RWPE2 (cell line): Measurements from ENCODE around the gene LMX1A.

ENCODE experiments used
- ATAC-seq: fragments of 200-7000 bp; cut with Tn5 transposase; 3 replicates; pipeline ENCODE4 v1.9.1; 2021; ENCODE audit warnings: low read depth
- DNase-seq: peaks from one replicate; pipeline ENCODE4 v3.0.0-alpha.2; 2020; ENCODE audit warnings: low spot score
- H3K27ac ChIP-seq: fragments of 450-650 bp; 2 replicates; pipeline ENCODE4 v1.5.1; 2017; ENCODE audit warnings: mild to moderate bottlenecking; ENCODE audit not compliant: poor library complexity, severe bottlenecking
- H3K27me3 ChIP-seq: fragments of 250-450 bp; sonication (Bioruptor Pico); 2 replicates; pipeline ENCODE4 v1.5.1; 2021; ENCODE audit warnings: mild to moderate bottlenecking, moderate library complexity; ENCODE audit not compliant: insufficient read depth, poor library complexity, severe bottlenecking
- H3K36me3 ChIP-seq: fragments of 250-450 bp; sonication (Bioruptor Pico); 2 replicates; pipeline ENCODE4 v1.5.1; 2020; ENCODE audit warnings: low read depth, mild to moderate bottlenecking, moderate library complexity
- H3K4me1 ChIP-seq: fragments of 250-450 bp; sonication (Bioruptor Pico); 2 replicates; pipeline ENCODE4 v1.5.1; 2021; ENCODE audit warnings: mild to moderate bottlenecking, moderate library complexity; ENCODE audit not compliant: insufficient read depth, poor library complexity, severe bottlenecking
- H3K4me3 ChIP-seq: fragments of 250-450 bp; sonication (Bioruptor Pico); 2 replicates; pipeline ENCODE4 v1.5.1; 2021; ENCODE audit warnings: mild to moderate bottlenecking, moderate library complexity; ENCODE audit not compliant: severe bottlenecking
- H3K9me3 ChIP-seq: fragments of 250-450 bp; sonication (Bioruptor Pico); 2 replicates; pipeline ENCODE4 v1.5.1; 2021; ENCODE audit warnings: mild to moderate bottlenecking, moderate library complexity; ENCODE audit not compliant: severe bottlenecking
- TF ChIP-seq, protein P1 (sequence below): fragments of 450-650 bp; IDR thresholded peaks from one replicate; pipeline ENCODE4 v1.5.1; 2017; ENCODE audit warnings: mild to moderate bottlenecking, moderate library complexity; ENCODE audit not compliant: poor library complexity, severe bottlenecking

The LMX1A gene

DNA sequence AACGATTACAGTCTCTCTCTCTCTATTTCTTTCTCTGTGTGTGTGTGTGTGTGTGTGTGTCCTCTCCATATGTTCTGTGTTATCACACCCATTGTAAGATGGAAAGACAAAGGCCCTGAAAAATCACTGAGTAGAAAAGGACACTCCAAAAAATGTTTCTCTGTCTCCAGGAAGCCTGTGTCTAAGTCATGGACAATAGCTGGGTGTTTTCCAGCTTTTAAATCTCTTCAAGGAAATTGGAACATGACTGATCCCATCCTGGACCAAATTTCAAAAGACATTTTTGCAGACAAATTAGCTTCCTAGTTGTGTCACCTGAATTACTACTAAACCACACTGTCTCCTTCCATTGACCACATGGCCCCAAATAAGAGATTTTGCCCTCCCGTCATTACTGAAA, 31.0 kb upstream of the LMX1A start:
- no peaks in the 10 kb centered on the region for H3K4me1 ChIP-seq
- TF ChIP-seq, protein P1, sequence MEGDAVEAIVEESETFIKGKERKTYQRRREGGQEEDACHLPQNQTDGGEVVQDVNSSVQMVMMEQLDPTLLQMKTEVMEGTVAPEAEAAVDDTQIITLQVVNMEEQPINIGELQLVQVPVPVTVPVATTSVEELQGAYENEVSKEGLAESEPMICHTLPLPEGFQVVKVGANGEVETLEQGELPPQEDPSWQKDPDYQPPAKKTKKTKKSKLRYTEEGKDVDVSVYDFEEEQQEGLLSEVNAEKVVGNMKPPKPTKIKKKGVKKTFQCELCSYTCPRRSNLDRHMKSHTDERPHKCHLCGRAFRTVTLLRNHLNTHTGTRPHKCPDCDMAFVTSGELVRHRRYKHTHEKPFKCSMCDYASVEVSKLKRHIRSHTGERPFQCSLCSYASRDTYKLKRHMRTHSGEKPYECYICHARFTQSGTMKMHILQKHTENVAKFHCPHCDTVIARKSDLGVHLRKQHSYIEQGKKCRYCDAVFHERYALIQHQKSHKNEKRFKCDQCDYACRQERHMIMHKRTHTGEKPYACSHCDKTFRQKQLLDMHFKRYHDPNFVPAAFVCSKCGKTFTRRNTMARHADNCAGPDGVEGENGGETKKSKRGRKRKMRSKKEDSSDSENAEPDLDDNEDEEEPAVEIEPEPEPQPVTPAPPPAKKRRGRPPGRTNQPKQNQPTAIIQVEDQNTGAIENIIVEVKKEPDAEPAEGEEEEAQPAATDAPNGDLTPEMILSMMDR, result no peak
- DNase-seq (no peak), ATAC-seq (no peak)
- H3K27me3 ChIP-seq, result peaks cover 5% of the 10 kb centered on the region
- H3K4me3 ChIP-seq, result no peak overlapping the region
- H3K36me3 ChIP-seq, result no peaks in the 10 kb centered on the region
- no peak overlapping the region for H3K27ac ChIP-seq
- H3K9me3 ChIP-seq, result no peaks in the 10 kb centered on the region

DNA sequence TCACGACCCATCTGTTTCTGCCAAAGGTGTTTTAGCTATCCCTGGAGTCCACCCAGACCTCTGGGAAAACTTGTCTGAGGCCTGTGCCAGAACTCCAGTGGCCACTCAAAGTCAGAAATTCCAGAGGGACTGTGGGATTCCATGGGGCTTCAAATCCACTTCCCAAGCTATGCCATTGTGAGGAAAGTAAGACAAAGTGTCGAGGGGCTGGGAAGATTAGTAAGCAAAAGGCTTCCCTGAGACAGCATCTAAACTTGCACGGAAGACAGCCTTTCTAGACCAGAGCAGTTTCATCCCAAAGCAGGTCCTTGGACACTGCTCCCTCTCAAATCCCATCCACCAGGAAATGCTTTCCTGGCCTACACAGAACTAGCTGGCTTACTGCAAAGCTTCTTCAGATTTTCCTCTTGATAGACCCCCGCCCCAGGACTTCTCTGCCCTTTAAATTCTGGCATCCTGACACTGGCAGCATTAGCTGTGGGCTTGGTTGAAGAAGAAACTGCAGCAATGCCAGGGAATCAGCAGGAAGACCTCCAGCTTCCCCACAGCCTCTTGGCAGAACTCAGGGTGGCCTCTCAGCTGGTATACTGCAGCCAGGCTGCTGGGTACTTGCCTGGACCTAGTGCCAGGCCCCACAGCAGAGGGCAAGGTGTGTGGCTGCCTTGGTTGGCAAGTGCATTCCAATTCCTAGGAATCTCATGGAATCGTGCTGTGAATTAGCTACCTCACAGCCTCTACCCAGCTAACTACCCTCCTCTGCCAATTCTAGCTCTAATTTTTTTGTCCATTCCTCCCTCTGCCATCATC, 27.3 kb upstream of the LMX1A start:
- no peak for ATAC-seq
- Histone ChIP-seq H3K9me3 (no peaks in the 10 kb centered on the region), H3K27ac (no peak overlapping the region), H3K27me3 (peaks cover 5% of the 10 kb centered on the region), H3K4me3 (no peak overlapping the region), H3K4me1 (no peaks in the 10 kb centered on the region), H3K36me3 (no peaks in the 10 kb centered on the region)
- no peak for DNase-seq
- TF ChIP-seq, protein P1, result no peak

GRCh38 chr1:165383067-165383466, 26.6 kb upstream of the LMX1A start:
- Histone ChIP-seq H3K36me3 (no peaks in the 10 kb centered on the region), H3K4me1 (no peaks in the 10 kb centered on the region), H3K9me3 (no peaks in the 10 kb centered on the region), H3K27me3 (no peaks in the 10 kb centered on the region), H3K4me3 (no peak overlapping the region), H3K27ac (no peak overlapping the region)
- TF ChIP-seq, protein P1, result no peak
- ATAC-seq (peak; percentile 60; the same call in 2 of the 3 replicates), DNase-seq (no peak)

DNA sequence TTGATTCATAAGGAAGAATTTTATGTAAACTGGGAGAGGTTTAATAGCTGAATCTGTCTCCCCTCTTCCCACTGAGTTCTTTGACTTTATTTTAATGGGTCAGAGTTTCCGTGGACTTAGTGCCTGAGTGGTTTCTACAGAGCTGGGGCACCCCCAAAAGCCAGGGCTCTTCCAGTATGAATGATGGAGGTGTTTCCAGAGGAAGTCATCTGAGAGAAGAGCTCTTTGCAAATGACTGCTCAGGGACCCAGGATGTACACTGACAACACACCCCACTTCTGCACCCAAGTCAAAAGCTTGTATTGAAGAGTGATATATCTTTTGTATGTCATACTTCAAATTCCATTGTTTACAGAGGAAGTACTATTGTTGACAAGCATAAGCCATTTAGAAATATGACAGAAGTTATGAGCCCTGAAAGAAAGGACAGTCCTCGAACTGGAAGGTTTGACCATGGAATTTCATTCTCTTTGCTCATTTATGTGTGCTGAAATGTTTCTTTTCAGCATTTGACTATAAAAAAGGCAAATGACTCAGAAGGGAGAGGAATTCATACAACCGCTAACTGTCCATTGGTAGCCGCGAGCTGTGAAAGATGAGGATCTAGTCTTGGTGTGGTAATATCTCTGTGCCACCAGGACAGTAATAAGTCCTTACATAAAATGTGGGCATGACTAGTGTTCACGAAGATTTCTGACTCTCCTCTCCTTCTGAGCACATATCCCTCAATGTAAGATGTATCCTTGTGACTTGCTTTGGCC, 25.4 kb upstream of the LMX1A start:
- H3K4me3 ChIP-seq, result no peak overlapping the region
- no peaks in the 10 kb centered on the region for H3K36me3 ChIP-seq
- TF ChIP-seq, protein P1, result no peak
- no peaks in the 10 kb centered on the region for H3K9me3 ChIP-seq
- no peak overlapping the region for H3K27ac ChIP-seq
- no peak for DNase-seq
- H3K4me1 ChIP-seq, result no peaks in the 10 kb centered on the region
- no peak for ATAC-seq
- H3K27me3 ChIP-seq, result no peaks in the 10 kb centered on the region
